ENCODE measurements around the gene CUBN. TPM values are rescaled to one million over a fixed set of nuclear protein-coding genes. Genes with fewer than 3 reads are reported as not detected.

Gene CUBN
- total and polyA plus RNA-seq, 9 of the 15 experiments (the other 6 are each of a cell fraction or from before 2014, with no cell fraction given): 0.04 to 0.33 (median 0.09) TPM

- Histone ChIP-seq H3K27me3 (ENCODE audit: control insufficient read depth in 2 of 2, insufficient read depth in 2 of 2, low read length in 2 of 2) (no peaks in the 10 kb centered on the region), H3K9me3 (replicated peaks; ENCODE audit: control insufficient read depth, insufficient read depth, low read depth, low read length) (no peaks in the 10 kb centered on the region), H2AFZ (ENCODE audit: low read depth, low read length) (no peak overlapping the region), H4K20me1 (replicated peaks; ENCODE audit: control insufficient read depth, insufficient read depth, low read length) (no peaks in the 10 kb centered on the region), H3K9me1 (ENCODE audit: control insufficient read depth, insufficient read depth, low read length) (no peaks in the 10 kb centered on the region), H3K79me2 (ENCODE audit: control insufficient read depth, insufficient read depth, low read length) (no peaks in the 10 kb centered on the region), H3K4me3 (no peak overlapping the region), H3K9ac (ENCODE audit: insufficient read depth in 1 of 2, low read depth in 2 of 2, low read length in 2 of 2) (no peak overlapping the region), H3K4me1 (replicated peaks in 1 of 2; ENCODE audit: control insufficient read depth in 2 of 2, insufficient read depth in 2 of 2, low read length in 2 of 2) (0 out of 5 replicates have a peak, but pooled peaks cover 0 to 3% of the 10 kb centered on the region in 2 experiments), H3K4me2 (ENCODE audit: insufficient read depth, low read length) (no peak overlapping the region), H3K36me3 (ENCODE audit: control insufficient read depth, insufficient read depth, low read length) (no peaks in the 10 kb centered on the region), H3K27ac (ENCODE audit: extremely low read depth, low read depth, low read length) (no peak overlapping the region)
- FAIRE-seq: no peak
- DNase-seq (ENCODE audit: extremely low read depth in 1 of 4, low spot score in 3 of 4): peak in 1 of 4 experiments; percentile 29
- peak; percentile 33; the same call in 1 of the 3 replicates for ATAC-seq
- intact Hi-C loops (cut with micrococcal nuclease) (loop anchor here (10.0 kb wide), 1 partner anchor 193 kb away; no protein-coding TSS in a partner anchor), in situ Hi-C loops (cut with MboI) (no loop called here)
- 54% methylated on average over 5 of the region's 5 CpGs for WGBS (ENCODE audit: insufficient coverage, low coverage, missing lambda C conversion rate)
- BruUV-seq (replicated peaks): no TSS peak
- CTCF ChIA-PET (ENCODE audit: low intra/inter-chr PET ratio): no interaction called here
- POLR2A ChIA-PET: interaction anchor here (0.6 to 1.3 kb wide), 2 partner anchors 9 to 100 kb away, joined by 3 to 4 read pairs; no protein-coding TSS in a partner anchor
- no peak for TF ChIP-seq ZNF76 (CRISPR knock-in tag; IDR thresholded peaks at IDR 0.05; ENCODE audit: borderline replicate concordance)
- peak; percentile 69 for TF ChIP-seq ATF3 (IDR thresholded peaks at IDR 0.05)
- TF ChIP-seq ATF3 (CRISPR knock-in tag; conservative IDR thresholded peaks at IDR 0.05): no peak
- TF ChIP-seq MTF1 (CRISPR knock-in tag; IDR thresholded peaks at IDR 0.05; ENCODE audit: borderline replicate concordance): no peak
- no peak for TF ChIP-seq ZNF583 (CRISPR knock-in tag; IDR thresholded peaks at IDR 0.05)
- no peak for TF ChIP-seq RFX5 (IDR thresholded peaks at IDR 0.05; ENCODE audit: low read depth, low read length)
- TF ChIP-seq GATAD2B (IDR thresholded peaks at IDR 0.05; ENCODE audit: borderline replicate concordance): no peak
- no peak for TF ChIP-seq ATF1 (CRISPR knock-in tag; IDR thresholded peaks at IDR 0.05)
- 0 out of 2 replicates have a peak, but pooled peaks have one; percentile 16 for TF ChIP-seq ATF1 (tag; IDR thresholded peaks at IDR 0.05)
- TF ChIP-seq CGGBP1 (CRISPR knock-in tag; IDR thresholded peaks at IDR 0.05): no peak
- no peak for TF ChIP-seq PTBP1 (IDR thresholded peaks at IDR 0.05; ENCODE audit: low read depth, low read length)
- no peak for TF ChIP-seq CEBPG (CRISPR knock-in tag; IDR thresholded peaks at IDR 0.05)
- TF ChIP-seq CEBPG (tag; conservative IDR thresholded peaks at IDR 0.05 in 1 of 2, IDR thresholded peaks at IDR 0.05 in 1 of 2): peak in 1 of 2 experiments; percentile 72; a peak in 2 of 4 replicates
- peak; percentile 26; the same call in 1 of the 2 replicates for TF ChIP-seq NR2C1 (IDR thresholded peaks at IDR 0.05)
- TF ChIP-seq NR2C1 (tag; IDR thresholded peaks at IDR 0.05): peak; percentile 74
- no peak for TF ChIP-seq NR2C2 (CRISPR knock-in tag; IDR thresholded peaks at IDR 0.05)
- peak; percentile 85 for TF ChIP-seq NR2C2 (tag; IDR thresholded peaks at IDR 0.05)
- no peak for TF ChIP-seq ZNF512 (tag; IDR thresholded peaks at IDR 0.05)
- TF ChIP-seq CXXC5 (CRISPR knock-in tag; IDR thresholded peaks at IDR 0.05): no peak
These were observed 18.4 kb upstream of the CUBN start for GRCh38 chr10:17147884-17148489.

Data from K562 (cell line).